ENCODE results near the gene SYT14.

Gene SYT14

DNA sequence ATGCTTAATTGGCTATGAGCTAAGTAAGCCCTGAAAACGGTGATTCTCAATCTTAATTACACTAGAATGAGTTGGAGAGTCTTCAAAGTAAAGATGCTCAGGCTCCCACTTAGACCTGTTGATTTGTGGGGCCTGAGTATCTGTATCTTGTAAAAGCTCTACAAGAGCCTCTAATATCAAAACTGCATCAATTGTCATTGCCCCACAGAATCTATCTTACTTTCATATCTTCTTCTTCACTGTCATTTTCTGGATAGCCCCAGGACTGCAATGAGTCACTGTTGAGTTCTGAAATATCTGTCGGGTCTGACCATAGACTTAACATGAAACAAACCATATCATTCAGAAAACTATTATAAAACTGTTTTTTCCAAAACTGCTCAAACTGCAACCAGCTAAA lies 191.7 kb downstream of the SYT14 start:
- H3K27ac ChIP-seq (ENCODE audit: low read depth, low read length): no peak overlapping the region
- H3K23ac ChIP-seq (ENCODE audit: low read length): no peak overlapping the region
- H2BK15ac ChIP-seq (replicated peaks; ENCODE audit: low read depth): no peak overlapping the region
- H3K18ac ChIP-seq (ENCODE audit: low read length): no peak overlapping the region
- H2AK5ac ChIP-seq (ENCODE audit: low read length): no peak overlapping the region
- H4K8ac ChIP-seq (ENCODE audit: low read depth, low read length): no peak overlapping the region
- no CpG with 5 or more reads among the region's 2 CpGs for WGBS (ENCODE audit: extremely low coverage, insufficient coverage, low lambda C conversion rate)
- no peak overlapping the region for H2BK5ac ChIP-seq (ENCODE audit: low read length)
- no peaks in the 10 kb centered on the region for H3K4me1 ChIP-seq (ENCODE audit: control insufficient read depth, low read depth, low read length)
- no peak overlapping the region for H3K4me3 ChIP-seq (ENCODE audit: low read length)
- H3K9ac ChIP-seq (ENCODE audit: low read length): no peak overlapping the region
- H3K4me2 ChIP-seq (ENCODE audit: low read length): no peak overlapping the region
- H3K79me1 ChIP-seq (ENCODE audit: low read length): no peaks in the 10 kb centered on the region
- H3K56ac ChIP-seq (ENCODE audit: low read length): no peak overlapping the region
- H3K79me2 ChIP-seq (ENCODE audit: control insufficient read depth, insufficient read depth, low read length): no peaks in the 10 kb centered on the region
- DNase-seq: no peak
- H3K4ac ChIP-seq (ENCODE audit: low read depth, low read length): no peak overlapping the region
- no peaks in the 10 kb centered on the region for H3K36me3 ChIP-seq (ENCODE audit: control insufficient read depth, insufficient read depth, low read length)
- H2BK120ac ChIP-seq (ENCODE audit: low read depth, low read length): no peak overlapping the region
- H3K27me3 ChIP-seq (ENCODE audit: insufficient read depth, low read length, poor library complexity): no peaks in the 10 kb centered on the region
- no peak overlapping the region for H4K5ac ChIP-seq (ENCODE audit: low read length)

DNA sequence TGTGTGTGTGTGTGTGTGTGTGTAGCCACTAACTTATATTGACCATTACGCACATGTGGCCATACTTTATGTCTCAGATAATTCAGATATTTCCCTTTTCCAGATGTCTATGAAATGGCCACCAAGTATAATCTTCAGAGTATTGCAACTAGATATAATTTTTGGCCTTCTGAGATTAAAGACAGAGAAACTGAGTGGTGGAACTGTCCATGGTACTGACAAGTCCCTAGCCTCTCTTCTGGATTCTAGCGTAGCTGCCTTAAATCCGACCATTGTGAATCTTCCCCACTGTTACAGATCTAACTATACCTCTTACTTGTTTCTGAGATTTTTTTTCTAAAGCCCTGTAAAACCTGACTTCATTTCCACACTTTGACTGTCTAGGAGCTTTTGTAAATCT lies 194.6 kb downstream of the SYT14 start:
- H3K4me2 ChIP-seq (ENCODE audit: low read length): no peak overlapping the region
- H3K79me2 ChIP-seq (ENCODE audit: control insufficient read depth, insufficient read depth, low read length): no peaks in the 10 kb centered on the region
- H3K23ac ChIP-seq (ENCODE audit: low read length): no peak overlapping the region
- no peak overlapping the region for H3K4me3 ChIP-seq (ENCODE audit: low read length)
- DNase-seq: peak; percentile 34
- H2BK120ac ChIP-seq (ENCODE audit: low read depth, low read length): no peak overlapping the region
- no peak overlapping the region for H3K4ac ChIP-seq (ENCODE audit: low read depth, low read length)
- no peaks in the 10 kb centered on the region for H3K27me3 ChIP-seq (ENCODE audit: insufficient read depth, low read length, poor library complexity)
- H2BK5ac ChIP-seq (ENCODE audit: low read length): no peak overlapping the region
- H4K8ac ChIP-seq (ENCODE audit: low read depth, low read length): no peak overlapping the region
- H3K79me1 ChIP-seq (ENCODE audit: low read length): no peaks in the 10 kb centered on the region
- H2AK5ac ChIP-seq (ENCODE audit: low read length): no peak overlapping the region
- no CpG with 5 or more reads among the region's 3 CpGs for WGBS (ENCODE audit: extremely low coverage, insufficient coverage, low lambda C conversion rate)
- no peak overlapping the region for H3K18ac ChIP-seq (ENCODE audit: low read length)
- no peak overlapping the region for H3K9ac ChIP-seq (ENCODE audit: low read length)
- H4K5ac ChIP-seq (ENCODE audit: low read length): no peak overlapping the region
- H3K56ac ChIP-seq (ENCODE audit: low read length): no peak overlapping the region
- H3K27ac ChIP-seq (ENCODE audit: low read depth, low read length): no peak overlapping the region
- no peaks in the 10 kb centered on the region for H3K36me3 ChIP-seq (ENCODE audit: control insufficient read depth, insufficient read depth, low read length)
- no peak overlapping the region for H2BK15ac ChIP-seq (replicated peaks; ENCODE audit: low read depth)
- no peaks in the 10 kb centered on the region for H3K4me1 ChIP-seq (ENCODE audit: control insufficient read depth, low read depth, low read length)

DNA sequence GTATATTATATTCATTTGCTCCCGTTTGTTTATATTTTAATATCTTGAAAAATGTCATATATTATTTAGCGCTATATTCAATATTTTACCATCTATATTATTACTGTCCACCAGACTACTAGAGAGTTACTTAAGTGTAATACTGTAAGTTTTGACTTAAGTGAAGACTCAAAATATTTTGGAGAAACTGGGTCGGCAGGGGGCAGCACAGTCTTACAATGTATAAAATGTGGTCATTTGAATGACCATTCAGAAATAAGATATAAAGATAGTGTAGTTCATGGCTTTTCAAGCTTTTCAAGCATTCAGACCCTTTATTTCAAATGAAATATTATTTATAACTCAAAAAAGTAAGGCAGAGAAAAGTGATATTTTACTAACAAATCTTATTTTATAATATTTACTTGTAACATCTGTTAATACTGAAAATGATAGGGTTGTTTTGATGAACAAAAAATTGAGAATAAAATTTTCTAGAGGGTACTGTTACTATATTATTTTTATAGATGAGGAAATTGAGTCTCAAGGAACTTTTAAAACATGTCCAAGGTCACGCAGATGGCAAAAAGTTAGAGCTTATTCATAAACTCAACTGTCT lies 205.5 kb downstream of the SYT14 start:
- Histone ChIP-seq H3K9ac (ENCODE audit: low read length) (no peak overlapping the region), H4K5ac (ENCODE audit: low read length) (no peak overlapping the region), H3K56ac (ENCODE audit: low read length) (no peak overlapping the region), H3K27me3 (ENCODE audit: insufficient read depth, low read length, poor library complexity) (no peaks in the 10 kb centered on the region), H3K4me2 (ENCODE audit: low read length) (no peak overlapping the region), H3K27ac (ENCODE audit: low read depth, low read length) (no peak overlapping the region), H3K79me2 (ENCODE audit: control insufficient read depth, insufficient read depth, low read length) (no peaks in the 10 kb centered on the region), H3K23ac (ENCODE audit: low read length) (no peak overlapping the region), H2AK5ac (ENCODE audit: low read length) (no peak overlapping the region), H3K18ac (ENCODE audit: low read length) (no peak overlapping the region), H3K4me1 (ENCODE audit: control insufficient read depth, low read depth, low read length) (no peaks in the 10 kb centered on the region), H3K4me3 (ENCODE audit: low read length) (no peak overlapping the region), H2BK15ac (replicated peaks; ENCODE audit: low read depth) (no peak overlapping the region), H3K4ac (ENCODE audit: low read depth, low read length) (no peak overlapping the region), H3K36me3 (ENCODE audit: control insufficient read depth, insufficient read depth, low read length) (no peaks in the 10 kb centered on the region), H2BK120ac (ENCODE audit: low read depth, low read length) (no peak overlapping the region), H2BK5ac (ENCODE audit: low read length) (no peak overlapping the region), H4K8ac (ENCODE audit: low read depth, low read length) (no peak overlapping the region), H3K79me1 (ENCODE audit: low read length) (no peaks in the 10 kb centered on the region)
- WGBS (ENCODE audit: extremely low coverage, insufficient coverage, low lambda C conversion rate): no CpG with 5 or more reads among the region's 4 CpGs
- DNase-seq: peak; percentile 62

DNA sequence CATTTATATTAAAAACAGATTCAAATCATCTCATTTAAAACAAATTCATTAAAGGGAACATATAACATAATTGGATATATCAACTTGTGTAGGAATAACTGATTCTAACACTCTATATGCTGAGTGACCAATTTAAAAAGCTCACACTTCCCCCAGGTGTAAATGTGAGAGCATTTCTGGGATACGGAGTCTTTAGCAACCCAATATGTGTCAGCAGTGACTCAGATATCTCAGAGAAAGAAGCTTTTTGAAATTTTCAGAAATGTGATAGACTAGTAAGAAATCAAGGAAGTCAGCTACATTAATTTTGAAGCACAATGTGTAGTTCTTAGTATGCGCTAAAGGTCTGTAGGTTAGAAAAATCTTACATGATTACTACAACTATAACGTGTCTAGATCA lies 206.7 kb downstream of the SYT14 start:
- H3K18ac ChIP-seq (ENCODE audit: low read length): no peak overlapping the region
- no CpG with 5 or more reads among the region's 3 CpGs for WGBS (ENCODE audit: extremely low coverage, insufficient coverage, low lambda C conversion rate)

DNA sequence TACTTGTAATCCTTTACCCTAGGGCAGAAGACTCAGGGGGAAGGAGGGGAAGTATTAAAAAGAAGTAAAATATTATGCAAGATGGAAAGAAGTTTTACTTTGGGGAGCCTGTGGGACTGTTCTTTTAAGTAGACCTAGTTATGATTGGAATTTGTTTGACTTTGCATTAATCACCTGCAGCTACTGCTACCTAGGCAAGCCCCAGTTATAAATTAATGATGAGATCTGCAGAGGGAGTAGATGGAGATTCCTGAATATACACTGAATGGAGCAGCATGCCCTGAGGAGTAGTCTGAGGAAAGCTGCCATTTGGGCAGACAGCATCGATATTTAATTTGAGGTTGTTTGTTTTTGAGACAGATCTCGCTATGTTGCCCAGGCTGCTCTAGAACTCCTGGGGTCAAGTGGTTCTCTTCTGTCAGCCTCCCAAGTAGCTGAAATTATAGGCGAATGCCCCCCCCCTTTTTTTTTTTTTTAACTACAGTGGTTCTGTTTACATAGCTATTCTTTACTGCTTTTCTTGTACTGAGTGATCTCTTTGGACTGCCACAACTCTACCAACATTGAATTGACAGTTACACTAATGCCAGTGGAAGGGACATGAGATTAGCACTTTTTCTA lies 213.1 kb downstream of the SYT14 start:
- no peak overlapping the region for H3K23ac ChIP-seq (ENCODE audit: low read length)
- H3K4me1 ChIP-seq (ENCODE audit: control insufficient read depth, low read depth, low read length): no peaks in the 10 kb centered on the region
- no peak overlapping the region for H3K27ac ChIP-seq (ENCODE audit: low read depth, low read length)
- no peak overlapping the region for H2BK120ac ChIP-seq (ENCODE audit: low read depth, low read length)
- H2AK5ac ChIP-seq (ENCODE audit: low read length): no peak overlapping the region
- no peak overlapping the region for H2BK5ac ChIP-seq (ENCODE audit: low read length)
- no peak overlapping the region for H3K4ac ChIP-seq (ENCODE audit: low read depth, low read length)
- H3K36me3 ChIP-seq (ENCODE audit: control insufficient read depth, insufficient read depth, low read length): no peaks in the 10 kb centered on the region
- no peak overlapping the region for H3K56ac ChIP-seq (ENCODE audit: low read length)
- peaks cover 2% of the 10 kb centered on the region for H3K27me3 ChIP-seq (ENCODE audit: insufficient read depth, low read length, poor library complexity)
- H4K5ac ChIP-seq (ENCODE audit: low read length): no peak overlapping the region
- DNase-seq: no peak
- no peaks in the 10 kb centered on the region for H3K79me1 ChIP-seq (ENCODE audit: low read length)
- H2BK15ac ChIP-seq (replicated peaks; ENCODE audit: low read depth): no peak overlapping the region
- no peak overlapping the region for H3K18ac ChIP-seq (ENCODE audit: low read length)
- no peak overlapping the region for H3K9ac ChIP-seq (ENCODE audit: low read length)
- H3K79me2 ChIP-seq (ENCODE audit: control insufficient read depth, insufficient read depth, low read length): no peaks in the 10 kb centered on the region
- H3K4me2 ChIP-seq (ENCODE audit: low read length): no peak overlapping the region
- H3K4me3 ChIP-seq (ENCODE audit: low read length): no peak overlapping the region
- WGBS (ENCODE audit: extremely low coverage, insufficient coverage, low lambda C conversion rate): no CpG with 5 or more reads among the region's 3 CpGs
- H4K8ac ChIP-seq (ENCODE audit: low read depth, low read length): no peak overlapping the region

More for the DNA sequence above, 206.7 kb downstream of the SYT14 start:
- no peak overlapping the region for H3K56ac ChIP-seq (ENCODE audit: low read length)
- H3K9ac ChIP-seq (ENCODE audit: low read length): no peak overlapping the region
- peak; percentile 42 for DNase-seq
- no peak overlapping the region for H3K23ac ChIP-seq (ENCODE audit: low read length)
- H4K5ac ChIP-seq (ENCODE audit: low read length): no peak overlapping the region
- H2AK5ac ChIP-seq (ENCODE audit: low read length): no peak overlapping the region
- H2BK120ac ChIP-seq (ENCODE audit: low read depth, low read length): no peak overlapping the region
- H3K4me3 ChIP-seq (ENCODE audit: low read length): no peak overlapping the region
- no peak overlapping the region for H3K4ac ChIP-seq (ENCODE audit: low read depth, low read length)
- H3K27ac ChIP-seq (ENCODE audit: low read depth, low read length): no peak overlapping the region
- peaks cover 2% of the 10 kb centered on the region for H3K27me3 ChIP-seq (ENCODE audit: insufficient read depth, low read length, poor library complexity)
- H2BK15ac ChIP-seq (replicated peaks; ENCODE audit: low read depth): no peak overlapping the region
- no peak overlapping the region for H3K4me2 ChIP-seq (ENCODE audit: low read length)
- no peaks in the 10 kb centered on the region for H3K4me1 ChIP-seq (ENCODE audit: control insufficient read depth, low read depth, low read length)
- H2BK5ac ChIP-seq (ENCODE audit: low read length): no peak overlapping the region
- H3K79me1 ChIP-seq (ENCODE audit: low read length): no peaks in the 10 kb centered on the region
- no peaks in the 10 kb centered on the region for H3K79me2 ChIP-seq (ENCODE audit: control insufficient read depth, insufficient read depth, low read length)
- no peak overlapping the region for H4K8ac ChIP-seq (ENCODE audit: low read depth, low read length)
- H3K36me3 ChIP-seq (ENCODE audit: control insufficient read depth, insufficient read depth, low read length): no peaks in the 10 kb centered on the region

DNA sequence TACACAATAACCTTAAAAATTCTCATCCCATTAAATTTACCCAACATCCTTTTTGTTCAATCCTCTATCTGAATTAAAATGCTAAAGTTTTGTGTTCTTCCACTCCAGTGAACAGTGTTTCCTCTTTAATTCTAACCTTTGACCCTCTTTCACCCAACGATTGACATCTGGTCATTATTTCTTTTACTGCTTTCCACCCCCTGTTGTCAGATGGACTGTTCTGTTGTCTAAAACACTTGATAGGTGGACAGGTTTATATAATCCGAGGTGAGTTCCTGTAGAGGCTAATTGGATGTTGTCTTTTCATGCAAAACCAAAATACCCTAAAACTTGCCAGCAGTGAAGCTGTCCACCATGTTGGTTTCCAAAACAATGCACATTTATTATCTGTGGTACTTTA lies 221.2 kb downstream of the SYT14 start:
- Histone ChIP-seq H3K27me3 (ENCODE audit: insufficient read depth, low read length, poor library complexity) (no peaks in the 10 kb centered on the region), H2BK15ac (replicated peaks; ENCODE audit: low read depth) (no peak overlapping the region), H3K36me3 (ENCODE audit: control insufficient read depth, insufficient read depth, low read length) (no peaks in the 10 kb centered on the region), H4K5ac (ENCODE audit: low read length) (no peak overlapping the region), H3K18ac (ENCODE audit: low read length) (no peak overlapping the region), H2AK5ac (ENCODE audit: low read length) (no peak overlapping the region), H3K4me3 (ENCODE audit: low read length) (no peak overlapping the region), H3K9ac (ENCODE audit: low read length) (no peak overlapping the region), H3K27ac (ENCODE audit: low read depth, low read length) (no peak overlapping the region), H3K56ac (ENCODE audit: low read length) (no peak overlapping the region), H3K23ac (ENCODE audit: low read length) (no peak overlapping the region), H2BK5ac (ENCODE audit: low read length) (no peak overlapping the region), H3K4me2 (ENCODE audit: low read length) (no peak overlapping the region), H3K79me2 (ENCODE audit: control insufficient read depth, insufficient read depth, low read length) (no peaks in the 10 kb centered on the region), H2BK120ac (ENCODE audit: low read depth, low read length) (no peak overlapping the region), H4K8ac (ENCODE audit: low read depth, low read length) (no peak overlapping the region), H3K4ac (ENCODE audit: low read depth, low read length) (no peak overlapping the region), H3K79me1 (ENCODE audit: low read length) (no peaks in the 10 kb centered on the region), H3K4me1 (ENCODE audit: control insufficient read depth, low read depth, low read length) (no peaks in the 10 kb centered on the region)
- DNase-seq: no peak
- WGBS (ENCODE audit: extremely low coverage, insufficient coverage, low lambda C conversion rate): no CpG with 5 or more reads among the region's 2 CpGs

All from mesendoderm (in vitro differentiated cells).